Right atrium auricular region (tissue), 2 donors: ENCODE measurements around the gene MED13. TPM values are rescaled to one million over a fixed set of nuclear protein-coding genes. Genes with fewer than 3 reads are reported as not detected.

ENCODE experiments used
- DNase-seq: peaks from one replicate; pipeline ENCODE4 v3.0.0-alpha.2; 2019; ENCODE audit warnings: low spot score
- H3K27ac ChIP-seq, 2 donors: fragments of 200-600 bp; sonication (generic); 1 replicate in 1 of 2; 2 replicates in 1 of 2; pipeline ENCODE4 v1.5.1; 2016 to 2019
- H3K27me3 ChIP-seq, 2 donors: fragments of 200-600 bp; sonication (generic); one replicate each; pipeline versions ENCODE4 v1.5.1 to v1.6.0; 2017 to 2019
- H3K36me3 ChIP-seq: fragments of 200-600 bp; sonication (generic); one replicate; pipeline ENCODE4 v1.5.1; 2016
- H3K4me1 ChIP-seq, 2 donors: fragments of 200-600 bp; sonication (generic); one replicate each; pipeline versions ENCODE4 v1.5.1 to v1.6.0; 2017 to 2019
- H3K4me3 ChIP-seq, 2 donors: fragments of 200-600 bp; sonication (generic); 1 replicate in 1 of 2; 2 replicates in 1 of 2; pipeline ENCODE4 v1.5.1; 2017 to 2019; ENCODE audit warnings: mild to moderate bottlenecking in 1 of 2, moderate library complexity in 1 of 2
- H3K9me3 ChIP-seq, 2 donors: fragments of 200-600 bp; sonication (generic); one replicate each; pipeline ENCODE4 v1.5.1; 2019
- CTCF ChIP-seq, 2 donors: fragments of 200-600 bp; sonication (generic); IDR thresholded peaks; one replicate each; pipeline ENCODE4 v1.5.1; 2019; ENCODE audit warnings: antibody characterized with exemption in 2 of 2
- total RNA-seq, 2 donors: library from RNA; depleted of rRNA; stranded (reverse); fragments of >200 nt; gene quantifications; one replicate each; pipeline ENCODE4 v1.1.0, GENCODE V29; 2016

Gene MED13
- total RNA-seq, 2 donors from 2014 or later: 33.2 to 42.4 TPM

DNA sequence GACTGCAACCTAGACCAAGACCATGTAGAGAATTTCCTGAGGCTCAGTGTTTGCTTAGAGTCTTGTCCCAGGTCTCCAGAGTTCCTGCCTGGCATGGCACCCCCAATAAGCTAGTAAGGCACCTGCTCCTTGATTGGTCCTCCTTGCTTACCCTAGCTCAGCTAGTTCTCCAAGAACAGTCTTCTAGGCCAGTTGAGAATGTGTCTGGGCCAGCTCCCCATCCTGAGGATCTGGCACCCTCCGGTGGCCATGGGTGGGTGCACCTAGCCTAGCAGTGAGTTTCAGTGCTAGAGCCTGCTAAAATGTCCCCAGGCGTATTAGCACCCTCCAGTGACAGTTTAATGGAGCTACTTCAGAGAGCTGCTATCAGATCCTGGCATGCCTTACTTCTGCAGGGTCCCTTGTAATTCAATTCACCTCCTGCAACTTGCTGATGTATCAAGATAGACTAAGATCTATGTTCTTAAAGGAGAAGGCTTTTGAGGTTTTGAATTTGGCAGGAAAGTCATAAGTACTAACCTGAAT lies 44.4 kb upstream of the MED13 start:
- Histone ChIP-seq H3K4me3 (no peak overlapping the region), H3K27me3 (no peaks in the 10 kb centered on the region), H3K9me3 (no peaks in the 10 kb centered on the region), H3K27ac (no peak overlapping the region), H3K4me1 (no peaks in the 10 kb centered on the region), H3K36me3 (no peaks in the 10 kb centered on the region)
- DNase-seq: no peak
- TF ChIP-seq CTCF (IDR thresholded peaks at IDR 0.05): peak in 1 of 2 donors; percentile 24

DNA sequence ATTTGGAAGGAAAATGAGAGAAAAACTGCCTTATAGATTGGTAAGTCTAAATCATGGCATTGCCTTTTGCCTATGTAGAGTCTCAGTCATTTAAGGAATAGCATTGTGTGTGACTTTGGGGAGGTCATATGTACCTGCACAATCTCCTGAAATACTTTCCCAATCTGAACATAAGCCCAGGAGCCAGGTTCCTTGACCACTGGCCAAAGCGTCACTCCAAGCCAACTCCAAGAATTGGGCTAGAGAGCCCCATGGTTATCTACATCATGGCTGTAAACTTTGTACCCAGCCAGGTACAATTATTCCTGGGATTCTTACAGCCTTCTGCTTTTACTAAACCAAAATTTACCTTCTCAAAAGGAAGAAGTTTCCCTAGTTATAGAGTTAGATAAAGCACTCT lies 40.8 kb upstream of the MED13 start:
- Histone ChIP-seq H3K4me1 (no peaks in the 10 kb centered on the region), H3K4me3 (no peak overlapping the region), H3K27ac (no peak overlapping the region), H3K36me3 (no peaks in the 10 kb centered on the region), H3K9me3 (no peaks in the 10 kb centered on the region), H3K27me3 (no peaks in the 10 kb centered on the region)
- no peak for TF ChIP-seq CTCF (IDR thresholded peaks at IDR 0.05)
- DNase-seq: no peak

GRCh38 chr17:62105357-62105756 lies 40.3 kb upstream of the MED13 start:
- Histone ChIP-seq H3K27me3 (no peaks in the 10 kb centered on the region), H3K36me3 (no peaks in the 10 kb centered on the region), H3K4me3 (no peak overlapping the region), H3K27ac (no peak overlapping the region), H3K4me1 (no peaks in the 10 kb centered on the region), H3K9me3 (no peaks in the 10 kb centered on the region)
- DNase-seq: no peak
- TF ChIP-seq CTCF (IDR thresholded peaks at IDR 0.05): no peak

- TF ChIP-seq CTCF (IDR thresholded peaks at IDR 0.05): no peak
- Histone ChIP-seq H3K4me1 (no peaks in the 10 kb centered on the region), H3K27me3 (no peaks in the 10 kb centered on the region), H3K9me3 (no peaks in the 10 kb centered on the region), H3K4me3 (no peak overlapping the region), H3K36me3 (no peaks in the 10 kb centered on the region), H3K27ac (no peak overlapping the region)
- no peak for DNase-seq
These were observed 36.4 kb upstream of the MED13 start for GRCh38 chr17:62101515-62101914.

- H3K27me3 ChIP-seq: no peaks in the 10 kb centered on the region
- H3K4me1 ChIP-seq: no peaks in the 10 kb centered on the region
- no peak for TF ChIP-seq CTCF (IDR thresholded peaks at IDR 0.05)
- no peak overlapping the region for H3K4me3 ChIP-seq
- no peaks in the 10 kb centered on the region for H3K9me3 ChIP-seq
- no peaks in the 10 kb centered on the region for H3K36me3 ChIP-seq
- no peak overlapping the region for H3K27ac ChIP-seq
- no peak for DNase-seq
These were observed 36.0 kb upstream of the MED13 start for GRCh38 chr17:62101090-62101489.

DNA sequence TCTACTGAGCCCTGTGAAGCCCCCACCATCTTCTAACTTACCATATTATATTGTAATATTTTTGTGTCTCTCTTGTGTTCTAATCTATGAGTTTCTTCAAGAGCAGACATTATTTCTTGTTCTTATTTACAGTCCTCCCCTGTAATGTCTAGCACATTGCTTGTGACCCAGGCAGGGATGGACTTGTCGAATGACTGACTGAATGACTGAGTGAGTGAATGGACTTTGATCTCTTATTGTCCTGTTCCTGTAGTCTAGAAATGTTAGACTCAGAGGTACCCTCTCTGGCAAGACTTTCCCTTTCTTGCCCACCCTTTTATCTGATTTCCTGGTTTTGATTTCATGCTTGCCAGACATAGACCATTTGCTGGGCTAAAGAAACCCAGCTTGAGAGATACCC lies 35.0 kb upstream of the MED13 start:
- TF ChIP-seq CTCF (IDR thresholded peaks at IDR 0.05): no peak
- Histone ChIP-seq H3K27ac (no peak overlapping the region), H3K36me3 (no peaks in the 10 kb centered on the region), H3K27me3 (no peaks in the 10 kb centered on the region), H3K4me1 (no peaks in the 10 kb centered on the region), H3K9me3 (no peaks in the 10 kb centered on the region), H3K4me3 (no peak overlapping the region)
- no peak for DNase-seq
